ENCODE results near the gene THRB. TPM values are rescaled to one million over a fixed set of nuclear protein-coding genes. Genes with fewer than 3 reads are reported as not detected.

THRB gene
- total and polyA plus RNA-seq, 9 of the 15 experiments (the other 6 are each of a cell fraction or from before 2014, with no cell fraction given): 1.7 to 14.9 (median 6.9) TPM

DNA sequence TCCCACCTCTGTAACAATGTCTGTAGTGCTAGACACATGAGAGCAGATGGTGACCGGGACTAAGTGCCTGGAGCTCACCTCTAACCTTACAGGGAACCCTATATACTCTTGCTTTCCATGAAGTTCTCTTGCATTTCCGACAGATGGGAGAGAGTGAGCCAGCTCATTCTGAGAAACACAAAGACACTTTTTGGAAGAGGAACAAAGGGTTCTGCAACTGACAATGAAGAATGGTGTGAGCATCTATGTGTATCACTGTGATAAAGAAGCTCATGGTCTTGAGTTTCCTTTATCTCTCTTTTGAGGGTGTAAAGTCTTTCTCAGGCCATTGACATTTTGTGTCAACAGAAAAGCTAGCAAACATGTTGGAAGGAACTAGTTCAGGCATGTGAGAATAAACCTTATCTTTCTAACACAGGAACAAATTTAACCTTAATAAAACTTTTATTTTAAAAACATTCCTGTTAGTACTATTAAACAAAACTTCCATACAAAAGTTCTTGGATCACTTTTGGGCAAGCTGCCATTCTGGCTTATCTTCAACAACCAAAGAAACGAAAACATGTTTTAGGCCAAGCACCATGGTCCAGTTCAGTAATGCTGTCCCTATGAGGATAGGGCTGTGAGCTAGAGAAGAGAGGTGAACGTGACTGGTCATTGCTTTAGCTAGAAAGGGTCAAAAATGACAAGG, 142.7 kb downstream of the THRB start (continued):
- TF ChIP-seq HNRNPL (IDR thresholded peaks at IDR 0.05; ENCODE audit: low read depth, low read length): no peak
- no peak for TF ChIP-seq ZNF124 (CRISPR knock-in tag; IDR thresholded peaks at IDR 0.05)
- TF ChIP-seq RBM15 (IDR thresholded peaks at IDR 0.05; ENCODE audit: insufficient read depth, low read length): no peak
- peak; percentile 96 for TF ChIP-seq DPF2 (IDR thresholded peaks at IDR 0.05)
- no peak for TF ChIP-seq PTRF (tag; IDR thresholded peaks at IDR 0.05)
- no peak for TF ChIP-seq ZNF696 (CRISPR knock-in tag; conservative IDR thresholded peaks at IDR 0.05)
- TF ChIP-seq SMARCE1 (IDR thresholded peaks at IDR 0.05): peak; percentile 92
- TF ChIP-seq EGR1 (conservative IDR thresholded peaks at IDR 0.05): no peak; the same call in 1 of the 2 replicates
- TF ChIP-seq ZFX (CRISPR knock-in tag; IDR thresholded peaks at IDR 0.05): no peak
- no peak for TF ChIP-seq ILF3 (IDR thresholded peaks at IDR 0.05; ENCODE audit: borderline replicate concordance)
- TF ChIP-seq POU5F1 (IDR thresholded peaks at IDR 0.05; ENCODE audit: borderline replicate concordance, low read depth, low read length, partially characterized antibody): no peak
- no peak for TF ChIP-seq MTF1 (CRISPR knock-in tag; IDR thresholded peaks at IDR 0.05; ENCODE audit: borderline replicate concordance)
- TF ChIP-seq CCAR2 (IDR thresholded peaks at IDR 0.05; ENCODE audit: low read depth, low read length): no peak
- no peak for TF ChIP-seq ZNF75A (CRISPR knock-in tag; IDR thresholded peaks at IDR 0.05)
- TF ChIP-seq NFIX (CRISPR knock-in tag; IDR thresholded peaks at IDR 0.05; ENCODE audit: low read depth): no peak
- no peak for TF ChIP-seq MEF2D (tag; conservative IDR thresholded peaks at IDR 0.05; ENCODE audit: low read depth)
- 0 out of 2 replicates have a peak, but pooled peaks have one; percentile 69 for TF ChIP-seq ZKSCAN8 (CRISPR knock-in tag; IDR thresholded peaks at IDR 0.05)
- no peak for TF ChIP-seq RBFOX2 (IDR thresholded peaks at IDR 0.05; ENCODE audit: low read depth, low read length)
- TF ChIP-seq ZNF830 (CRISPR knock-in tag; IDR thresholded peaks at IDR 0.05): no peak
- TF ChIP-seq, protein P1, sequence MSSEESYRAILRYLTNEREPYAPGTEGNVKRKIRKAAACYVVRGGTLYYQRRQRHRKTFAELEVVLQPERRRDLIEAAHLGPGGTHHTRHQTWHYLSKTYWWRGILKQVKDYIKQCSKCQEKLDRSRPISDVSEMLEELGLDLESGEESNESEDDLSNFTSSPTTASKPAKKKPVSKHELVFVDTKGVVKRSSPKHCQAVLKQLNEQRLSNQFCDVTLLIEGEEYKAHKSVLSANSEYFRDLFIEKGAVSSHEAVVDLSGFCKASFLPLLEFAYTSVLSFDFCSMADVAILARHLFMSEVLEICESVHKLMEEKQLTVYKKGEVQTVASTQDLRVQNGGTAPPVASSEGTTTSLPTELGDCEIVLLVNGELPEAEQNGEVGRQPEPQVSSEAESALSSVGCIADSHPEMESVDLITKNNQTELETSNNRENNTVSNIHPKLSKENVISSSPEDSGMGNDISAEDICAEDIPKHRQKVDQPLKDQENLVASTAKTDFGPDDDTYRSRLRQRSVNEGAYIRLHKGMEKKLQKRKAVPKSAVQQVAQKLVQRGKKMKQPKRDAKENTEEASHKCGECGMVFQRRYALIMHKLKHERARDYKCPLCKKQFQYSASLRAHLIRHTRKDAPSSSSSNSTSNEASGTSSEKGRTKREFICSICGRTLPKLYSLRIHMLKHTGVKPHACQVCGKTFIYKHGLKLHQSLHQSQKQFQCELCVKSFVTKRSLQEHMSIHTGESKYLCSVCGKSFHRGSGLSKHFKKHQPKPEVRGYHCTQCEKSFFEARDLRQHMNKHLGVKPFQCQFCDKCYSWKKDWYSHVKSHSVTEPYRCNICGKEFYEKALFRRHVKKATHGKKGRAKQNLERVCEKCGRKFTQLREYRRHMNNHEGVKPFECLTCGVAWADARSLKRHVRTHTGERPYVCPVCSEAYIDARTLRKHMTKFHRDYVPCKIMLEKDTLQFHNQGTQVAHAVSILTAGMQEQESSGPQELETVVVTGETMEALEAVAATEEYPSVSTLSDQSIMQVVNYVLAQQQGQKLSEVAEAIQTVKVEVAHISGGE (CRISPR knock-in tag; IDR thresholded peaks at IDR 0.05): peak in 1 of 3 experiments; percentile 54; a peak in 1 of 6 replicates
- TF ChIP-seq SMARCA4 (IDR thresholded peaks at IDR 0.05): peak; percentile 95
- no peak for TF ChIP-seq GABPB2 (CRISPR knock-in tag; conservative IDR thresholded peaks at IDR 0.05)
- TF ChIP-seq, protein P2, sequence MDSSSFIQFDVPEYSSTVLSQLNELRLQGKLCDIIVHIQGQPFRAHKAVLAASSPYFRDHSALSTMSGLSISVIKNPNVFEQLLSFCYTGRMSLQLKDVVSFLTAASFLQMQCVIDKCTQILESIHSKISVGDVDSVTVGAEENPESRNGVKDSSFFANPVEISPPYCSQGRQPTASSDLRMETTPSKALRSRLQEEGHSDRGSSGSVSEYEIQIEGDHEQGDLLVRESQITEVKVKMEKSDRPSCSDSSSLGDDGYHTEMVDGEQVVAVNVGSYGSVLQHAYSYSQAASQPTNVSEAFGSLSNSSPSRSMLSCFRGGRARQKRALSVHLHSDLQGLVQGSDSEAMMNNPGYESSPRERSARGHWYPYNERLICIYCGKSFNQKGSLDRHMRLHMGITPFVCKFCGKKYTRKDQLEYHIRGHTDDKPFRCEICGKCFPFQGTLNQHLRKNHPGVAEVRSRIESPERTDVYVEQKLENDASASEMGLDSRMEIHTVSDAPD (CRISPR knock-in tag; IDR thresholded peaks at IDR 0.05): peak; percentile 54; the same call in 1 of the 2 replicates
- peak; percentile 41; the same call in 1 of the 2 replicates for TF ChIP-seq MTA1 (IDR thresholded peaks at IDR 0.05; ENCODE audit: borderline replicate concordance)
- no peak for TF ChIP-seq SRSF1 (IDR thresholded peaks at IDR 0.05; ENCODE audit: low read depth, low read length)
- TF ChIP-seq NBN (IDR thresholded peaks at IDR 0.05; ENCODE audit: low read depth): peak; percentile 92

All from K562 (cell line).